CD4-positive, alpha-beta T cell treated with Interleukin-15 for 4 hours (primary cell): Measurements from ENCODE around the gene CCDC71.
A peak's percentile ranks its signal among the peaks of the same experiment; 100 is the strongest.

Experiments
- DNase-seq: peaks from one replicate; pipeline ENCODE4 v3.0.0-alpha.2; 2020; ENCODE audit warnings: low spot score

Gene CCDC71

GRCh38 chr3:49166752-49167556 is 823 bp upstream of the CCDC71 start:
- DNase-seq = no peak

- DNase-seq = no peak
Measured at GRCh38 chr3:49164983-49165720, 979 bp downstream of the CCDC71 start.

DNA sequence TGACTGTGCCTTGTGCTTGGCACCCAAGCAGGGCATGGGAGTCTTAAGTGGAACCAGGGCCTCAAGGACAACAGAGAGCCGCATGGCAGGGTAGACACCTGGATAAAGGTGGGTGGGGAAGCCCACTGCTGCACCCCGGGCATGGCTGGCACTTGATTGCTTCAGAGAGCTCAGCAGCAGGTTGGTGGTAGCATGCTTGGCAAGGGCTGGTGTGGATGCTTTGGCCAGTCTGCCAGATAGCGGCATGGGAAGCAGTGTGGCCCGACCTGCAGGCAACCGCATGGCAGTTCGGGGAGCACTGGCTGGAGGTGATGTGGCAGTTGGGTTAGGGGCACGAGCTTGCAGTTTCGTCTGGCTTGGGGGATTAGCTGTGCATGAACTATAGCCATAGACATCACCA is 2.5 kb downstream of the CCDC71 start:
- no peak for DNase-seq

- DNase-seq = no peak
Measured at GRCh38 chr3:49162751-49163419, 3.2 kb downstream of the CCDC71 start.

GRCh38 chr3:49161808-49162530 is 4.2 kb downstream of the CCDC71 start:
- no peak for DNase-seq

DNA sequence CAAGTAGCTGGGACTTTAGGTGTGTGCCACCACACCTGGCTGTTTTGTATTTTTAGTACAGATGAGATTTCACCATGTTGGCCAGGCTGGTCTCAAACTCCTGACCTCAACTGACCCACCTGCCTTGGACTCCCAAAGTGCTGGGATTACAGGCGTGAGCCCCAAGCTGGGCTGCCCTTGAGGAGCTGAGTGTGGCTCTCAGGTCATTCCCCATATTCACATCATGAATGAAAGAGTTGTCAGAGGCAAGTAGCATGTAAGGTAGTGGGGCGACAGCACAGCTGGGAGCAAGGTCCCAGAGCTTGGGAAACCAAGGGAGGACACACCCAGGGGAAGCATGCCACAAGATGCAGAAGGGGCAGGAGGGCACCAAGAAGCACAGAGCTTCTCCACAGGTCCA is 4.9 kb downstream of the CCDC71 start:
- no peak for DNase-seq

GRCh38 chr3:49158792-49159191 is 7.3 kb downstream of the CCDC71 start:
- DNase-seq = no peak

- DNase-seq = peak; percentile 63
Measured at GRCh38 chr3:49158103-49158709, 7.9 kb downstream of the CCDC71 start.

DNA sequence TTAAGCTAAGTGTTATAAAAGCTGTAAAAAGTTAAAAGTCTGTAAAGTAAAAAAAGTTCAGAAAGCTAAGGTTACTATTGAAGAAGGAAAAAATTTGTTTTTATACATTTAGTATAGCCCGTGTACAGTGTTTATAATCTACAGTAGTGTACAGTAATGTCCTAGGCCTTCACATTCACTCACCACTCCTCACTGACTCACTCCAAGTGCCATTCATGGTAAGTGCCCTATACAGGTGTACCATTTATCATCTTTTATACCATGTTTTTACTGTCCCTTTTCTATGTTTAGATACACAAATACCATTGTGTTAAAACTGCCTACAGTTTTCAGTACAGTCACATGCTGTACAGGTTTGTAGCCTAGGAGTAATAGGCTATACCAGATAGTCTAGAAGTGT is 8.8 kb downstream of the CCDC71 start:
- DNase-seq = no peak

- DNase-seq = no peak
Measured at GRCh38 chr3:49153349-49153912, 12.7 kb downstream of the CCDC71 start.

DNA sequence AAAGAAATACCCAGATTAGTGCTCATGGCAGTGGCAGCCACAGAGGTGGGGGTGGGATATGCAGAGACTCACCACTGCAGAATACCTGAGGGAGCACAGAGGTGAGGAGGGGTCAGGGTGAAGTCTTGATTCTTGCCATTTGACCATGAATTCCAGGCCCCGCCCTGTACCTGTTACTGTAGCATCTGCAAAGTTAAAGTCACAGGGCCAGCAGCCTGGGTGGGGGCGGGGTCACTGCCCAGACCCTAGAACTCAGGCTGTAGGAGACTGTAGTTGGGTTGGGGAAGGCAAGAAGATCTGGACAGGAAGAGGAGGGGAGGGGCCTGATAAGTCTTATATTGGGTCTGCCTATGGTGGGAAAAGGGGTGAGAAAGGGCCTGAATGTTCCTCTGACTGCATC is 14.5 kb downstream of the CCDC71 start:
- no peak for DNase-seq

- no peak for DNase-seq
Measured at GRCh38 chr3:49148159-49148558, 18.0 kb downstream of the CCDC71 start.

DNA sequence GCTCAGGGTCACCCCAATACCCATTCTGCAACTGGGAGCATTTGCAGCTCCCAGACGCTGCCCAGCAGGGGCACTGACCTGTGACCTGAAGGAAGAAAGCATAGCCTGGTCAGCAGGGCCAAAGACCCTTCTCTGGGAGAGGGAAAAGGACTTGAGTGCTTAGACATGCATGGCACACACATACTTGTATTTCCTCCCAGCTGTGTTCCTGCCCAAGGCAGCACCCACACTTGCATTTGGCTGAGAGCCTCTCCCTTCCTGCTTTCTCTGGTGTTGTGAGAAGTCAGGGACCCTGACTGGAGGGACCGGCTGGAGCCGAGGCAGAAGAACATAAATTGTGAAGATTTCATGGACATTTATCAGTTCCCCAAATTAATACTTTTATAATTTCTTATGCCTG is 26.1 kb downstream of the CCDC71 start:
- DNase-seq = no peak

DNA sequence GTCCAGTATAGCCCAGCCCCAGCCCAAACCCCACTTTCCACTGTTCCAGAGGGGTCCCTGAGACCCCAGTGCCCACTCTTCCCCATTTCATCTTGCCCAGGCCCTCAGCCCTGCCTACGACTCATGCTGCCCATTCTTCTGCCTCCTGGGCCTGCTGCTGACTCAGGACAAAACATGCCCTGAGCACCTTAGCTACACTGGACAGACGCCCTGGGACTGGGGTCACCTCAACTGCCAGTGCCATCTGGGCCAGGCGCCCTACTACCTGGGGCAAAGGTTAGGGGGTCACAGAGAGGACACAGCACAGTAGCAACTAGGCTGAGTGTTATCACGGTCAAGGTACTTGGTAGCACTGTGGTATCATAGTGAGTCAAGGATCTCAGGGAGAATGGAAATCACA is 30.6 kb downstream of the CCDC71 start:
- no peak for DNase-seq

DNA sequence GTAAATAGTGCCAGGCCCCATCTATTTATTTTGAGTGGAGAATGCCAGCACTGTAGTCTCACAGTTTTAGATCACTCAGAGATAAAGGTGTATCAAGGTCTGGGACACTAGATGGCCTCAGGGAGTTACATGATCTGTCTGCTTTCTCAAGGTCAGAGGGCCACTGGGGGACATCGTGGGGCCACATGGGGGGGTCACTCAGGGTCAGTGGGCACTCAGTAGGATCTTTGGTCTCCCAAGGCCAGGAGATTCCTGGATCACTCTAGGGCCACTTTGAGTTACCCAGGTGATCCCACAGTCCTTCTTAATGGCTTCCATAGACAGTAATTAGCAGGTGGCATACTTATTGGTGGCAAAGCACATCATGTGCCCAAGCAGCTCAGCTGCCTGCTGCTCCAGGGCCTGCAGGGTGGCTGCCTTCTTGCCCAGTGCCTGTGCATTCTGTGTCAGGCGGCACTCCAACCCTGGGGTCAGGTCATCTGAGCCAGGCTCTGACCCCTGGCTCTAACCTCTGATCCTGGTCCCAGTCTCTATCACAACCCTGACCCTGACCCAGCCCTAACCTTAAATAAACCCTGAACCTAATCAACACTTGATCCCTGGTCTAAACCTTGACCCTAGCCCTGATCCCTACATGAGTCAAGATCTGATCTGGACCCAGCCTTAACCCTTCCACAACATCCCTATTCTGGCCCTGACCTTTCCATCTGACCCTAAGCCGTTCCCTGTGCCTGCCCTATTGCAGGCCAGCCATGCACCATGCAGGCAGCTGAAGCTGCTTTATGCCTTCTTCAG is 31.5 kb downstream of the CCDC71 start:
- DNase-seq = no peak

- no peak for DNase-seq
Measured at GRCh38 chr3:49133226-49133951, 32.7 kb downstream of the CCDC71 start.

DNA sequence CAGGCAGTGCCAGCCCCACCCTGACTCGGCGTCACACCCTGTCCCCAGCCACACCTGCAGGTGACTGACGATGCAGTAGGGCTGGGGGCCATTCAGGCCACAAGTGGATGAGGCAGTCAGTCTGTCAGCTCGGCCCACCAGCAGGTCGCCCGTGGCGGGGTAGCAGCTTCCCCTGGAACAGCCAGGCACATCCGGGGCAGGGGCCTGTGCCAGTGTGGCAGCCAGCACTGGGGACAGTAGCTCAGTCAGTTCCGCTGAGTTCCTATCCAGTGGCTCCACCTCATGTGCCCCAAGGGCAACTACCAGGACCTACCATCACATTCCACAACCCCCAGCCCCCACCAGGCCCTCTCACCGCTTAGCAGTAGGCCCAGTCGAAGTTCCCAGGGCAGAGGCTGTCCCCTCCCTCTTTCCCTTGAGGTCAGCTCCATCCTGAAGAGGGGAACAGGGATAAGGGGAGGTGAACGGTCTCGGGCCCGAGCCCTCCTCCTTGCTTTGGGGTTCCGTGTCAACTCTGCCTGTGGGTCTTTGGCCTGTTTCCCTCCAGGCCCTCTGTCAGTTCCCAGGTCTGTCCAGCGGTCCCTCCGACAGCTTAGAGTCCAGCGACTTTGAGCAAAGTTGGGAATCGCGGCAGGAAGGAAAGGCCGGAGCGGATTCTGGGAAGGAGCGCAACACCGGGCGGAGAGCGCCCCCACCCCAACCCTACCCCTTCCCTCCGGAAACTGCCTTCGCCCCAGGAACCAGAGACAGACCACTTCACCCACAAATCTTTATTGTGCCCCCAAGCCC is 33.5 kb downstream of the CCDC71 start, which contains the start of gene LAMB2:
Gene LAMB2, minus strand, starts transcription at position 614 of the 789 bp plus-strand sequence. Its CDS starts 183 bp downstream, at position 431.
- no peak for DNase-seq

GRCh38 chr3:49132073-49132436 is 34.1 kb downstream of the CCDC71 start:
- no peak for DNase-seq

GRCh38 chr3:49131576-49131975 is 34.6 kb downstream of the CCDC71 start:
- no peak for DNase-seq
